Mesothelial cell of epicardium (in vitro differentiated cells): ENCODE results near the gene FNBP1L. TPM values are rescaled to one million over a fixed set of nuclear protein-coding genes. Genes with fewer than 3 reads are reported as not detected.

Experiments
- DNase-seq, 2 experiments: peaks; one replicate each; pipeline ENCODE4 v3.0.0; 2021; ENCODE audit warnings: low spot score in 2 of 2; ENCODE audit not compliant: unreplicated experiment in 2 of 2
- H3K27ac Mint-ChIP-seq: 2 replicates; pipeline ENCODE4 v1.8.0; 2021; ENCODE audit warnings: mixed read lengths
- H3K27me3 Mint-ChIP-seq: 2 replicates; pipeline ENCODE4 v1.8.0; 2021; ENCODE audit warnings: low read depth, mixed read lengths
- H3K36me3 Mint-ChIP-seq: 2 replicates; pipeline ENCODE4 v1.8.0; 2021; ENCODE audit warnings: mixed read lengths
- H3K4me1 Mint-ChIP-seq: 2 replicates; pipeline ENCODE4 v1.8.0; 2021; ENCODE audit warnings: mixed read lengths
- H3K4me3 Mint-ChIP-seq: 2 replicates; pipeline ENCODE4 v1.8.0; 2021; ENCODE audit warnings: mild to moderate bottlenecking, moderate library complexity, mixed read lengths
- H3K9me3 Mint-ChIP-seq: 2 replicates; pipeline ENCODE4 v1.8.0; 2021; ENCODE audit warnings: mixed read lengths
- CTCF ChIP-seq: fragments of 200-600 bp; sonication (generic); IDR thresholded peaks from one replicate; pipeline ENCODE4 v1.5.0; 2021; ENCODE audit warnings: antibody characterized with exemption; ENCODE audit not compliant: unreplicated experiment
- total RNA-seq: library from RNA; stranded (reverse); gene quantifications from 3 replicates; pipeline ENCODE4 v1.2.1, GENCODE V29; 2021

The FNBP1L gene
- total RNA-seq, 1 donor from 2014 or later, result 73.7 TPM

DNA sequence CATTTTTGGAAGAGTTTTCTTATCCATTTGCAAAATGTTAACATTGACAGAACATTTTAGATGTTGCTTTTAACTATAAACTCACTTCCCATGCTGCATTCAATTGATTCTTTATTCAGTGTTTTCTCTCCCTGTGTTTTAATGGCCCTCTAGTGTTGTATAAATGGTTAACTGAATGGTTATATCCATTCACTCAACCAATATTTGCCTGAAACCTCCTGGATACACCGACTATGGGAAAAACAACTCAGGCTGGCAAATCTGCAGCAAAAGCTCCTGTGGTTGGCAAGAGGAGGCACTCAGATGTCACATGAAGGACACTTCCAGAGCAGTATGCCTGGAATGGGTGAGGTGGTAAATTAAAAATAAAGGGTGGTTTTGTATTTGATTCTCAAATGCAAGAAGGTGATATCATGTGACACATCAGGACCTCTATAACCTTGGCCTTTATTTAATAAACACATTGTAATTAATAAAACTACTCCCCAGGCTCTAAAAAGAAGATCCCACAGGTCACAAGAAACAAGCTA is 126.1 kb downstream of the FNBP1L start:
- H3K9me3 Mint-ChIP-seq, result no peaks in the 10 kb centered on the region

GRCh38 chr1:93574511-93574910 is 126.6 kb downstream of the FNBP1L start:
- no peaks in the 10 kb centered on the region for H3K9me3 Mint-ChIP-seq
- peaks cover 15% of the 10 kb centered on the region for H3K36me3 Mint-ChIP-seq
- TF ChIP-seq CTCF, result no peak
- peaks cover 32% of the 10 kb centered on the region for H3K4me1 Mint-ChIP-seq
- H3K27me3 Mint-ChIP-seq, result no peaks in the 10 kb centered on the region
- DNase-seq, result no peak
- no peak overlapping the region for H3K4me3 Mint-ChIP-seq
- H3K27ac Mint-ChIP-seq, result peak overlapping the region; percentile 4

More for the DNA sequence above, 126.1 kb downstream of the FNBP1L start:
- Mint-ChIP-seq H3K27ac (peak overlapping the region; percentile 4), H3K36me3 (peaks cover 15% of the 10 kb centered on the region), H3K4me3 (no peak overlapping the region), H3K4me1 (peaks cover 28% of the 10 kb centered on the region), H3K27me3 (no peaks in the 10 kb centered on the region)
- DNase-seq, result no peak
- TF ChIP-seq CTCF, result no peak

DNA sequence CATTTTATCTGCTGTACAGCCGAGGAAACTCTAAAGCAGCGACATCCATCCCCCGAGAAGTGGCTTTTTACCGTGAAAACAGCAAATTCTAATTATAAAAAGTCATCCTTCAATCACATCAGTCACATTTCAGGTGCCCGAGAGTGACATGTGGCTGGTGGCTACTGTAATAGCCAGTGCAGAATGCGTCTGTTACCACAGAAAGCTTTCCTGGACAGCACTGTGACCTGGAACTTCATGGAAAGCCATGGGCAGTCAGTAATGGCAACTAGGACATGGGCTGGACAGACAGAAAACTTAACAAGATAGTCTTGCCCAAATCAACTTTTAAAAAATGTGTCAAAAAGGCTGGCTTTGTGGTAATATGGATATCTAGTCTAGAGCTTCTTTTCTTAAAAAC is 127.1 kb downstream of the FNBP1L start:
- Mint-ChIP-seq H3K36me3 (peaks cover 15% of the 10 kb centered on the region), H3K4me3 (no peak overlapping the region), H3K27ac (no peak overlapping the region), H3K27me3 (no peaks in the 10 kb centered on the region), H3K9me3 (no peaks in the 10 kb centered on the region), H3K4me1 (peaks cover 36% of the 10 kb centered on the region)
- DNase-seq, result no peak
- TF ChIP-seq CTCF, result no peak

DNA sequence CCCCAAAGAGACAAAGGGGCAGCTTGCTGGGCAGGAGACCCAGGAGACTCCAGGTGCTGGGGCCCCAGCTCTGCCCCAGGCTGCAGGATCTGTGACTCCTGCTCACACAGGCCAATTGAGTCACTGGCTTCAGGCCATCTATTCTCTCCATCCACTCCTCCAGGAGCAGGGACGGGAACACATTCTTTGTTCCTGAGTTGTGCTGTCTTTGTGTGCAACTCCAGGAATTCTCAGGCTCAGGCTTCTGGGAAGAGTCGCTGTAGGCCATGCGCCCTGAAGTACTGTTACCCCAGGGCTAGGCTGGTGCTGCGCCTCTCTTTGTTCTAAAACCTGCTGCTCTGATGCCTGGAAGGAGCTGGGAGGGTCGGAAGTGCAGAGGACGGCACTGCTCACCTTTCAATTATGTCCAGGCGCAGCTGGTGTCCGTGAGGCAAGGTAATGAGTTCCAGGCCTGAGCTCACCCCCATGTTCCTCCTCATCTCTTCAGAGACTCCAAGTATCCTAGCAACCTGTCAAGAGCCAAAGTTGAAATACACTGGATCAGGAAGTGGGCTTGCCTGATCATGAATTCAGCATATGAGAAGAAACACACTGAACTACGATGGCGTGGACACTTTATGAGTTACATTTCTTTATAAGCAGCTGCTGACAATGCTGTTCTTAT is 127.8 kb downstream of the FNBP1L start:
- DNase-seq, result no peak
- no peak for TF ChIP-seq CTCF
- peaks cover 39% of the 10 kb centered on the region for H3K4me1 Mint-ChIP-seq
- no peaks in the 10 kb centered on the region for H3K27me3 Mint-ChIP-seq
- no peak overlapping the region for H3K27ac Mint-ChIP-seq
- H3K9me3 Mint-ChIP-seq, result no peaks in the 10 kb centered on the region
- no peak overlapping the region for H3K4me3 Mint-ChIP-seq
- H3K36me3 Mint-ChIP-seq, result peaks cover 9% of the 10 kb centered on the region

- DNase-seq, result no peak
- H3K36me3 Mint-ChIP-seq, result peaks cover 9% of the 10 kb centered on the region
- H3K4me1 Mint-ChIP-seq, result peaks cover 39% of the 10 kb centered on the region
- peak overlapping the region; percentile 41 for H3K27ac Mint-ChIP-seq
- TF ChIP-seq CTCF, result no peak
- no peak overlapping the region for H3K4me3 Mint-ChIP-seq
- H3K27me3 Mint-ChIP-seq, result no peaks in the 10 kb centered on the region
- H3K9me3 Mint-ChIP-seq, result no peaks in the 10 kb centered on the region
Observed at GRCh38 chr1:93576346-93576745, 128.4 kb downstream of the FNBP1L start.
